Natural killer cell treated with Interleukin-12 subunit alpha and Interleukin-12 subunit beta and Interleukin-15 and Interleukin-18, amount 100 ng/mL, for 72 hours (primary cell): ENCODE results near the gene SIGLEC11. TPM values are rescaled to one million over a fixed set of nuclear protein-coding genes. Genes with fewer than 3 reads are reported as not detected.

Source experiments
- ATAC-seq, 2 donors: fragments of 150-1000 bp; cut with Tn5 transposase in 1 of 2; sonication (Bioruptor Pico), chemical (Tn5 transposase) in 1 of 2; 2 replicates each; pipeline ENCODE4 v1.10.0; 2021
- DNase-seq: peaks from one replicate; pipeline ENCODE4 v3.0.0; 2022; ENCODE audit warnings: low spot score
- H3K27ac Mint-ChIP-seq, 2 donors: 1 replicate in 1 of 2; 2 replicates in 1 of 2; pipeline ENCODE4 v1.8.0; 2022; ENCODE audit warnings: mixed read lengths in 2 of 2, mild to moderate bottlenecking in 1 of 2, moderate library complexity in 1 of 2
- H3K27me3 Mint-ChIP-seq, 2 donors: 1 replicate in 1 of 2; 2 replicates in 1 of 2; pipeline ENCODE4 v1.8.0; 2022; ENCODE audit warnings: mixed read lengths in 2 of 2
- H3K36me3 Mint-ChIP-seq: one replicate; pipeline ENCODE4 v1.8.0; 2022; ENCODE audit warnings: mixed read lengths
- H3K4me1 Mint-ChIP-seq, 2 donors: 1 replicate in 1 of 2; 2 replicates in 1 of 2; pipeline ENCODE4 v1.8.0; 2022; ENCODE audit warnings: low read depth in 2 of 2, mixed read lengths in 2 of 2, mild to moderate bottlenecking in 1 of 2
- H3K4me3 Mint-ChIP-seq: one replicate; pipeline ENCODE4 v1.8.0; 2022; ENCODE audit warnings: mixed read lengths
- H3K9me3 Mint-ChIP-seq: 2 replicates; pipeline ENCODE4 v1.8.0; 2022; ENCODE audit warnings: mixed read lengths
- total RNA-seq, 2 donors: library from RNA; stranded (reverse); gene quantifications; one replicate each; pipeline ENCODE4 v1.2.3, GENCODE V29; 2022

Gene SIGLEC11
- total RNA-seq, 2 donors from 2014 or later: not detected

GRCh38 chr19:49923055-49924003 is 37.6 kb downstream of the SIGLEC11 start:
- Mint-ChIP-seq H3K4me3 (no peak overlapping the region), H3K9me3 (no peaks in the 10 kb centered on the region), H3K36me3 (peaks cover 13% of the 10 kb centered on the region), H3K27me3 (no peaks in the 10 kb centered on the region), H3K4me1 (peaks cover 37 to 47% of the 10 kb centered on the region in 2 donors), H3K27ac (no peak overlapping the region)
- ATAC-seq (no peak), DNase-seq (peak; percentile 45)

- H3K9me3 Mint-ChIP-seq: no peaks in the 10 kb centered on the region
- H3K27ac Mint-ChIP-seq: peak overlapping the region; percentile 48 to 81
- no peaks in the 10 kb centered on the region for H3K27me3 Mint-ChIP-seq
- H3K4me3 Mint-ChIP-seq: peak overlapping the region; percentile 62
- H3K36me3 Mint-ChIP-seq: peaks cover 4% of the 10 kb centered on the region
- ATAC-seq (peak; percentile 82 to 83), DNase-seq (peak; percentile 60)
- peaks cover 29 to 40% of the 10 kb centered on the region in 2 donors for H3K4me1 Mint-ChIP-seq
These were observed 38.8 kb downstream of the SIGLEC11 start for GRCh38 chr19:49921871-49922795.

- DNase-seq (peak; percentile 42), ATAC-seq (no peak)
- H3K36me3 Mint-ChIP-seq: peaks cover 4% of the 10 kb centered on the region
- H3K4me3 Mint-ChIP-seq: no peak overlapping the region
- no peaks in the 10 kb centered on the region for H3K27me3 Mint-ChIP-seq
- peaks cover 29 to 39% of the 10 kb centered on the region in 2 donors for H3K4me1 Mint-ChIP-seq
- H3K9me3 Mint-ChIP-seq: no peaks in the 10 kb centered on the region
- H3K27ac Mint-ChIP-seq: peak overlapping the region; percentile 48 to 81
These were observed 40.2 kb downstream of the SIGLEC11 start for GRCh38 chr19:49920624-49921363.

GRCh38 chr19:49918089-49918488 is 42.9 kb downstream of the SIGLEC11 start:
- no peak for ATAC-seq
- H3K27ac Mint-ChIP-seq: peak overlapping the region in 1 of 2 donors; percentile 60
- H3K4me3 Mint-ChIP-seq: no peak overlapping the region

GRCh38 chr19:49916839-49917733 is 43.9 kb downstream of the SIGLEC11 start:
- H3K4me3 Mint-ChIP-seq: no peak overlapping the region
- no peak for ATAC-seq
- H3K4me1 Mint-ChIP-seq: peaks cover 42 to 47% of the 10 kb centered on the region in 2 donors
- H3K9me3 Mint-ChIP-seq: no peaks in the 10 kb centered on the region
- peaks cover 6% of the 10 kb centered on the region for H3K36me3 Mint-ChIP-seq
- no peak for DNase-seq
- peak overlapping the region in 1 of 2 donors; percentile 57 for H3K27ac Mint-ChIP-seq
- no peaks in the 10 kb centered on the region for H3K27me3 Mint-ChIP-seq

More at GRCh38 chr19:49918089-49918488, 42.9 kb downstream of the SIGLEC11 start:
- DNase-seq: no peak
- Mint-ChIP-seq H3K27me3 (no peaks in the 10 kb centered on the region), H3K36me3 (peaks cover 6% of the 10 kb centered on the region), H3K9me3 (no peaks in the 10 kb centered on the region), H3K4me1 (peaks cover 38 to 46% of the 10 kb centered on the region in 2 donors)

- Mint-ChIP-seq H3K9me3 (no peaks in the 10 kb centered on the region), H3K27ac (peak overlapping the region in 1 of 2 donors; percentile 32), H3K36me3 (peaks cover 6% of the 10 kb centered on the region), H3K4me1 (peaks cover 41 to 44% of the 10 kb centered on the region in 2 donors), H3K27me3 (no peaks in the 10 kb centered on the region), H3K4me3 (no peak overlapping the region)
- ATAC-seq (no peak), DNase-seq (no peak)
These were observed 45.7 kb downstream of the SIGLEC11 start for GRCh38 chr19:49915271-49915670.

- H3K4me3 Mint-ChIP-seq: no peak overlapping the region
- H3K36me3 Mint-ChIP-seq: peaks cover 6% of the 10 kb centered on the region
- H3K9me3 Mint-ChIP-seq: no peaks in the 10 kb centered on the region
- ATAC-seq (no peak), DNase-seq (no peak)
- H3K27ac Mint-ChIP-seq: peak overlapping the region; percentile 37 to 47
- no peaks in the 10 kb centered on the region for H3K27me3 Mint-ChIP-seq
- peaks cover 37 to 42% of the 10 kb centered on the region in 2 donors for H3K4me1 Mint-ChIP-seq
These were observed 47.3 kb downstream of the SIGLEC11 start for GRCh38 chr19:49913720-49914119.

- Mint-ChIP-seq H3K27me3 (no peaks in the 10 kb centered on the region), H3K27ac (peak overlapping the region; percentile 47 to 81), H3K36me3 (peaks cover 6% of the 10 kb centered on the region), H3K4me1 (peaks cover 32 to 42% of the 10 kb centered on the region in 2 donors), H3K9me3 (no peaks in the 10 kb centered on the region), H3K4me3 (no peak overlapping the region)
- peak in 1 of 2 donors; percentile 7 for ATAC-seq
- DNase-seq: no peak
These were observed 47.8 kb downstream of the SIGLEC11 start for GRCh38 chr19:49912965-49913685.

- peaks cover 6% of the 10 kb centered on the region for H3K36me3 Mint-ChIP-seq
- H3K4me1 Mint-ChIP-seq: peaks cover 32 to 38% of the 10 kb centered on the region in 2 donors
- H3K27ac Mint-ChIP-seq: peak overlapping the region; percentile 67 to 91
- H3K4me3 Mint-ChIP-seq: peak overlapping the region; percentile 63
- H3K27me3 Mint-ChIP-seq: no peaks in the 10 kb centered on the region
- DNase-seq (no peak), ATAC-seq (peak; percentile 73 to 81)
- H3K9me3 Mint-ChIP-seq: no peaks in the 10 kb centered on the region
These were observed 49.4 kb downstream of the SIGLEC11 start for GRCh38 chr19:49911381-49912145.

- Mint-ChIP-seq H3K27me3 (no peaks in the 10 kb centered on the region), H3K36me3 (peaks cover 1% of the 10 kb centered on the region), H3K4me3 (no peak overlapping the region), H3K4me1 (peaks cover 27 to 36% of the 10 kb centered on the region in 2 donors), H3K27ac (peak overlapping the region in 1 of 2 donors; percentile 27), H3K9me3 (no peaks in the 10 kb centered on the region)
- ATAC-seq (no peak), DNase-seq (no peak)
These were observed 50.8 kb downstream of the SIGLEC11 start for GRCh38 chr19:49910179-49910578.
